Measurements from ENCODE around the gene DCST2.

The DCST2 gene

DNA sequence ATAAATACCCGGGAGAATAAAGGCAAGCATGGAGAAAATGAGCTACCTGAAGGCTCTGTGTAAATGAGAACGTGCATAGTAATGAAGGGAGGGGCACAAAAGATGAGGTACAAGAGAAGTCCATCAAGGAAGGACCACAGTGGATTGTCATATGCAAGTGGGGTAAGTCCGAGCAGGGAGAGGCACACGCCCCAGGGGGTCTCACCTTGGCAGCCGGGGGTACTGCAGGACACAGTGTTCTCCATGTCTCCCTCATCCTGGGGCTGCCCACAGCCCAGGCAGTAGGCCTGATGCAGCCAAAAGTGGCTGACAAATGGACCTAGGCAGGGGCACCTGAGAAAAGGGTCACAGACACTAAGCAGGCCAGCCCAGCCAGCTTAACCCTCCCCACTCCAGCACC lies 10.0 kb downstream of the DCST2 start:
- no peak for DNase-seq

DNA sequence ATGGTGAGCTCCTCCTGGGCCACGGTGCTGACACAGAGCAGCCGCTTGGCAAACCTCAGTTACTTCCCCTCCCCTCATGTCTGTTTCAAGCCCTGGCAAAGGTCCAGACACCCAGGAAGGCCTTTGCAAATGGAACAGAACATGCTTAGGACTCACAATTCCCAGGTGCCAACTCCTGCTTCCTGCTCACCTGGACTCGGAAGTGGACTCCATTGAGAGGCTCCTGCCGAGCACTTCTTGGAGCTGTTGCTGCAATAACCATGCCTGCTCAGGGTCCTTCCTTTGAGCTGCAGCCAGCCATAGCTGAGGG lies 10.7 kb downstream of the DCST2 start:
- no peak for DNase-seq

DNA sequence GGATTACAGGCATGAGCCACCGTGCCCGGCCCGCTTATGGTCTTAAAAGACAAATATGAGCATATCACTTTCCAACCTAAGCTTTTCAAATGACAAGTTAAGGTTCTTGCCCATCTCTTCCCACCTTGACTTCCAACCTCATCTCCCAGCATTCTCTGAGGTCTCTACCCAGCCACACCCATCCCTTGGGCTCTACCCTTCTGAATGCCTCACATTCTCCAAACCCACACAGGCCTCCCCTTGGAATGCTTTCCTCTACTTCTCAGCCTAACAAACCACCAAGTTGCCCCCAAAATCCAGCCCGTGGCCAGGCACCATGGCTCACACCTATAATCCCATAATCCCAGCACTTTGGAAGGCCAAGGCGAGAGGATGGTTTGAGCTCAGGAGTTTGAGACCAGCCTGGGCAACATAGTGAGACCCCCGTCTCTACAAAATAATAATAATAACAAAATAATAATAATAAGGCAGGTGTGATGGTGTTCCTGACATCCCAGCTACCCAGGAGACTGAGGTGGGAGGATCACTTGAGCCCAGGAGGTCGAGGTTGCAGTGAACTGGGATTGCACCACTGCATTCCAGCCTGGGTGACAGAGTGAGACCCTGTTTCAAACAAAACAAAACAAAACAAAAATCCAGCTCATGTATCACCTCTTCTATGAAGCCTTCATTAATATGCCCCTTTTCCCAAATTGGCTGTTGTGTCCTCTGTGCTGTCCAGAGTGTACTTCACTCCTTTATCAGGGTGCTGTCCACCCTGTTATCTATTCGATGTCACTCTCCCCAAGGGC lies 11.2 kb downstream of the DCST2 start:
- DNase-seq = no peak

DNA sequence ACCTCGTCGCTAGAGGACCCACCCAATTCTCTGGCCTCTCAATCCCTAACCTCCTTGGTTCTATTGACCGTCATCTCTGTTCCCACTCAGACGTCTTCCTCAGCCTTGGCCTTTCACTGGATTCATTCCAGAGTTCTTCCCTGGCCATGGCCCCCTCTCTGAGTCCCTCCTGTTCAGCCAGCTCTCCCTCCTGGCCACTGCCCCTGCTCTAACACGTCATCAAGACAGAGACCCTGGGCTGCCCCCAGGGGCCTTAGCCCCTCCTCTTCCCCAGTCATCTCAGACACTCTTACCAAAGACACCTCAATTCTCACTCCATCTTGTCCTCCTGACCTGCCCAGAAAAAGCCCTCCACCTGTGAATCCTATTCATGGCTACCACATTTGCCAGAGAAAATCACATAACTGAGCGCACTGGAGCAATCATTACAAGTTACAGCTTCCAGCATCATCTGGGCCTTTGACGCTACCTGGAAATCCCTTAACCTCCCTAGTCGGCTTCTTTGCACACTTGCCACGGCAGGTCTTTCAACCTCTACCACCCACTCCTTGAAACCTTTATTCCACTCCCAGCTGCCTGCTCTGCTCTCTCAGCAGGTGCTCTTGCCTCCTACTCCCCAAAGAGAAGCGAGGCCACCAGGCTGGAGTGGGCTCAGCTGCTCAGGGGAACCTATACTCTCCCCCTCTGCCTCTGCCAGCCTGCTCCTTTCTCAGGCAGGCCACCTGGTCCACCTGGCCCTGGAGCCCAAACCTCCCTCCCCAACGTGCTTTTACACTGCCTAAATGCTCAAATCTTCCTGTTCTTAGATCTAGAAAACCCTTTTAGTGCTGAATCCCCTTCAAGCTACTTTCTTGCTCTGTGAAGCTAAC lies 14.0 kb downstream of the DCST2 start:
- DNase-seq = peak; percentile 10

DNA sequence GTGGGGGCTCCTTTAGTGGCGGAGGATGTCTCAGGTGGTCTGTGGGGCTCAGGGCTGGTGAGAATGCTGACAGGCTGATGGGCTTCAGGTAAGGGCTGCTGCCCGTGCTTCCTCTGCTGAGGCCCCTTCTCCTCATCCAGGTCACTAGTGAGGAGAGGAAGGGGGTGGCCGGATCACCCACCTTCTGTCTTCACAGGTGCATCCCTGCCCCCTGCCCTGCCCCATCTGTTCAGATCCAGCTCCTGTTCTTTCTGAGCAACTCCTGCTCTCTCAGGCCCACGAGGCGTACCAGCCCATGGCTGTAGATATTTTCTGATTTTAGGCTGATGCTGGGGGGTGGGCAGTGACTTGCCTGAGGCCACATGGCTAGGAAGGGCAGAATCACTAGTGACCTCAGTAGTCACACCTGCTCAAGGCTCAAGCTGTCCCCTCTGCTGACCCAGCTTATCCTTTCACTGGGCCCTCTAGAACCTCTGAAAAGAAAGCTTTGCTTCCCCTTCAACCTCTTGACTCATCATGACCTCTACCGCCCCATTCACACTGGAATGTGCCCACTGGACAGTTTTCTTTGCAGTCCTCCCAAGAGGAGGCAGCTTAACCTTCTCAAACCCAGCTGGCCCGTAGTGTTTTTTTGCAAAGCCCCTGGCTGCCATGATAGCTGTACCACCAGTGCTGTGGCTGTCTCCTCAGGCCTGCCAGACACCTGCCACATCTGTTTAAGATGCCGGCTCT lies 14.8 kb downstream of the DCST2 start:
- DNase-seq = no peak

DNA sequence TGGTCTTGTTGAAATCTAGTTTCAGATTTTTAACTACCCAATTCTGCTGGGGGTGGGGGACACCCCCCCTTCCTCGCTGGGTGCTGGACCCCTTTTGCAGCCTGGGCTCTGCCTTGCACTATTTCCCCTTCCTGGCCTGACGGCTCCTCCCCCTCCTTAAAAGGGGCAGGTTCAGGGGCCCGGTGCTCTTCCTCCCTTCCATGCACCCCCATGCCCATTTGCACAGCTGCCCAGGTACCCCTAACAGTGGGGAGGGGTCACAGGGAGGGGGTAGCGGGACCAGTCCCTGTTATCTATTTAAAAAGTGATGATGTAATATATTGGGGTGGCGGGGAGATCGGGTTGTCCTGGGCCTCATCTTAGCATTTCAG lies 15.7 kb downstream of the DCST2 start:
- no peak for DNase-seq

DNA sequence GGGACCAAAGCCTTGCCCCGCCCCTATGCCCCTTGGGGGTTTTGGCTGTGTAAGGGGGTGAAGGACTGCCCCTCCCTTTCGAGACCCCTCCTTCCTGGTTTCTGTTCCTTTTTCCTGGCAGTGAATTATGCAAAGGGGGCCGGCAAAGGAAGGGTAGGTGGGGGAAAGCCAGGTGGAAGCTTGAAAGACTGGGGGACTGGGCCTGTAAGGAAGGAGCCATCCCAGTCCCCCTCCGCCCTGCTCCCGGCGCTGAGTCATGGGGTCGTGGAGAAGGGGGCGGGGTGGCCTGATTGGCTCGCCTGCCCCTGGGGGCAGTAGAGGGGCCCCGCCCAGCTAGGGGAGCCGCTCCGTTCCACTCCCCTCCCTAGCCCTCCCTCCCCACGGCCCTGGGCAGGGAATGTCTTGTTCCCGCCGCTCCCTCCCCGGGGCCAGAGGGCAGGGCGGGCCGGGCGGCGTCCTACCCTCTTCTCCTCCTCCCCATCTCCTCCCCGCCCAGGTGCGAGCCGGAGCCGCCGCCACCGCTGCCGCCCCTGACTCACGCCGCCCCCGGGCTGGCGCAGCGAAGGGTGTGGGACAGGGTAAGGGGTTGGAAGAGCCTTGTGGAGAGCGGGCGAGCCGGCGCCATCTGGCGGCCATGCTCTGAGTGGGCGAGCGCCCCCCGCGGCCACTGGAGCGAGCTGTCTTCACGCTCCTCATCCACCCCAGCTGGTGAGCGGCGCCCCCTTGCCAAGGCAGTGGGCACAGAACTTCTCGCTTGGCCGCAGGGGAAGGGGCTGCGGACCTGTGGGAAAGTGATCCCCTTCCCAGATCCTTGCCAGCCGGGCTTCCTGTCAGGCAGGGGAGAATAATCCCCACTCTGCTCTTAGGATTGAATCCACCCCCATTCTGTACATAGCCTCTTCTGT lies 16.3 kb downstream of the DCST2 start:
- peak; percentile 62 for DNase-seq

DNA sequence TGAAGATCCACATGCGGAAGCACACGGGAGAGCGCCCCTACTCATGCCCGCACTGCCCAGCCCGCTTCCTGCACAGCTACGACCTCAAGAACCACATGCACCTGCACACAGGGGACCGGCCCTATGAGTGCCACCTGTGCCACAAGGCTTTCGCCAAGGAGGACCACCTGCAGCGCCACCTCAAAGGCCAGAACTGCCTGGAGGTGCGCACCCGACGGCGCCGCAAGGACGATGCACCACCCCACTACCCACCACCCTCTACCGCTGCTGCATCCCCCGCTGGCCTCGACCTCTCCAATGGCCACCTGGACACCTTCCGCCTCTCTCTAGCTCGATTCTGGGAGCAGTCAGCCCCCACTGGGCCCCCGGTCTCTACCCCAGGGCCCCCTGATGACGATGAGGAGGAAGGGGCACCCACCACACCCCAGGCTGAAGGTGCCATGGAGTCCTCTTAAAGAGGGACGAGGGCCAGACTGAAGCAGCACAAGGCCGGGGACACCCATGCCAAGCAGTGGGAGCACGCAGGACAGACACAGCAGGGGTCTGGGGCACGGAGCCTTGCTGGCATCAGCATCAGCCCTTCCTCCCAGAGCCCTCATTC lies 17.2 kb downstream of the DCST2 start:
- no peak for DNase-seq

DNA sequence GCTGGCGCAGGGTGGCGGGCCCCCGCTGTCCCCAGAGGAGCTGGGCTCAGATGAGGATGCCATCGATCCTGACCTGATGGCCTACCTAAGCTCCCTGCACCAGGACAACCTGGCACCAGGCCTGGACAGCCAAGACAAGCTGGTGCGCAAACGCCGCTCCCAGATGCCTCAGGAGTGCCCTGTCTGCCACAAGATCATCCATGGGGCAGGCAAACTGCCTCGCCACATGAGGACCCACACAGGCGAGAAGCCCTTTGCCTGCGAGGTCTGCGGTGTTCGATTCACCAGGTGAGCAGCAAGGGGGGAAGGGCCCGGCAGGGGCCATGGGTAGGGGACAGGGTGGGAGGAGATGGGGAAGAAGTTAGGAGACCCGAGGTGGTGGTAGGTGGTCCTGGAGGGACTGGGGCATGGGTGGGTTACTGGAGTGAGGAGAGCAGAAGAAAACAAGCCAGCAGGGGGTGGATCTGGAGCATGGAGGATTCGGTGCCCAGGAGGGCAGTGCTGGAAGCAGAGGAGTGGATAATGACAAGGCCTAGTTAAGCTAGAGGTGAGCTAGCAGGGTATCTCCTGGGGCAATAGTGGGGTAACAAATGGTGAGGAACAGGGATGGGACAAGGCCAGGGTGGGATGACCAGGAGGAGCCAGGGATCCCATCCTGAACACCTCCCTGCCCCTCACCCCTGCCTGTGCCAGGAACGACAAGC lies 17.9 kb downstream of the DCST2 start:
- no peak for DNase-seq

DNA sequence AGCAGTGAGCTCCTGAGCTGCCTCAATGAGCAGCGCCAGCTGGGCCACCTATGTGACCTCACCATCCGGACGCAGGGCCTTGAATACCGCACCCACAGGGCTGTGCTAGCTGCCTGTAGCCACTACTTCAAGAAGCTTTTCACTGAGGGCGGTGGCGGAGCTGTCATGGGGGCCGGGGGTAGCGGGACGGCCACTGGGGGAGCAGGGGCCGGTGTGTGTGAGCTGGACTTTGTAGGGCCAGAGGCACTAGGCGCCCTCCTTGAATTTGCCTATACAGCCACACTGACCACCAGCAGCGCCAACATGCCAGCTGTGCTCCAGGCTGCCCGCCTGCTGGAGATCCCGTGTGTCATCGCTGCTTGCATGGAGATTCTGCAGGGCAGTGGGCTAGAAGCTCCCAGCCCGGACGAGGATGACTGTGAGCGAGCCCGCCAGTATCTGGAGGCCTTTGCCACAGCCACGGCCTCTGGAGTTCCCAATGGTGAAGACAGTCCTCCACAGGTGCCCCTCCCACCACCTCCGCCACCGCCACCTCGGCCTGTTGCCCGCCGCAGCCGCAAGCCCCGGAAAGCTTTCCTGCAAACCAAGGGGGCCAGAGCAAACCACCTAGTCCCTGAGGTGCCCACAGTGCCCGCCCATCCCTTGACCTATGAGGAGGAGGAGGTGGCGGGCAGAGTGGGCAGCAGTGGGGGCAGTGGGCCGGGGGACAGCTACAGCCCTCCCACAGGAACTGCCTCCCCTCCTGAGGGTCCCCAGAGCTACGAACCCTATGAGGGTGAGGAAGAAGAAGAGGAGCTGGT lies 18.7 kb downstream of the DCST2 start:
- no peak for DNase-seq

DNA sequence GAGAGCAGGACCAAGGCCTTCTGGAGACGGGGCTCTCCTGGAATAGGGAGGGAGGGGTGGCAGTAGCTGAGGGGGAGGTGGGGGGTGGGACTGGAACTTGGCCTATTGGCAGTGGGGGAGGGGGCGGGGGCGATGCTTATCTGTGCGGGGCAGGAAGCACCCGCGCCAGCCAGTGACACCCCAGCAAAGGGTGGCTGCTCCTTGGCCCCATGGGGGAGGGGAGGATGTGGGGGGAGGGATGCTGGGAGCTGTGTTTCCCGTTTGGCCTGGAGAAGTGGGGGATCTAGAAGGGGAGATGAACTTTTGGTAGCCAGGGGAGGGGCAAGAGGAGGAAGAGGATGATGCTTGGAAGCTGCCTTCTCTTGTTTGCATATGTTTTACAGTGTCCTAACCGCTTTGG lies 19.9 kb downstream of the DCST2 start:
- DNase-seq = no peak

DNA sequence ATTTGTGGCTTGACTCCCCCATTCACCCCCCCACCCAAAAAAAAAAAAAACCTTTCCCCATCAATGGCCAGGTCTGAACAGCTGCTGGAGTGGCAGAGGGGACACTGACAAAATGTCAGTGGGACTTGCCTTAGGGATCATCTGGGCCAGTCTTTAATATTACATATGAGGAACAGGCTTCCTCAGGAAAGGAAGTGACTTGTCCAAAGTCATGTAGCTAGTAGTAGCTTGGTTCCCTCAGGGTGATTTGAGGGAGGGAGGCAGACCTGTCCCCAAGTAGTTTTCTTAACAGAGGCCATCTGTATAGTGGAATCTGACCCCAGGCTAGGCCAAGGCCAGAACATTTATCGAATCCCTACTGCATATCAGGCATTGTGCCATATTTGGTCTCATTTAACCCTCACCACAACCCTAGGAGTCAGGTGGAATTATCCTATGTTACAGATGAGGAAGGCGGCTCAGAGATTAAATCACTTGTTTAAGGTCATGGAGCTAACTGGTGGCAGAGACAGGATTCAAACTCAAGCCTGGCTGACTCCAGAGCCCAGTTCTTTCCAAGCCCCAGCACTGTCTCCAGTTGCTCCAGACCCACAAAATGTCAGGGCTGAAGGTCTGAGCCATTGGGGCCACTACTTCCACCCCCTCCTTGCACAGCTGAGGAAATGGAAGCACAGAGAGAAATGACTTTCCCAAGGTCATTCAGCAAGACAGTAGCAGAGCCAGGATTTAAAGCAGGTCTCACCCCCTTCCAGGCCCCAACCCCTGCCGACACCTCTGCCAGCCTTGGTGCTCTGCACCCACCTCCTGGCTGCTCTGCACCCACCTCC lies 20.6 kb downstream of the DCST2 start:
- no peak for DNase-seq

DNA sequence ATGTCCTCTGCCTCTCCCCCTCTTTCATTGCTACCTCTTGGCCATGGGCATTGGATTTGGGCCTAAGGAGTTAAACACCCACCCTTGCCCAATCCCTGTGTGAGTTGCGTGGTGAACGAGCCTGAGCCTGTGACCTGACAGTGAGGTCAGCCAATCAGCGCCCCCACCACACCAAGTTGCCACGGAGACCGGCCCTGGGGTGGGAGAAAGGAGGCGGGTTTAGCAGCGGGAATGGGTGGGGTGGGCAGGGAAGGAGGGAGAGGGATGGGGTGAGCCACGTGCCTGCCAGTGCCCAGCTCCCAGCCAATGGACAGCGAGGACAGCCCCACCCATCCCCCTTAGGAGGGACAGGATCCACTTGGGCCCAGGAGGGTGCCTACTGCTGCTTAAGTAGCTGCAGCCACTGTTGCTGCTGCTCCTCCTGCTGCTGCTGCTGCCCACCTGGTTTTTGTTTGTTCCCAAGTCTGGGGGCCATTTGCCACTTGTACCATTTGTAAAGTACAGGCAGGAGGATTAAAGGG lies 21.5 kb downstream of the DCST2 start:
- DNase-seq = peak; percentile 73

DNA sequence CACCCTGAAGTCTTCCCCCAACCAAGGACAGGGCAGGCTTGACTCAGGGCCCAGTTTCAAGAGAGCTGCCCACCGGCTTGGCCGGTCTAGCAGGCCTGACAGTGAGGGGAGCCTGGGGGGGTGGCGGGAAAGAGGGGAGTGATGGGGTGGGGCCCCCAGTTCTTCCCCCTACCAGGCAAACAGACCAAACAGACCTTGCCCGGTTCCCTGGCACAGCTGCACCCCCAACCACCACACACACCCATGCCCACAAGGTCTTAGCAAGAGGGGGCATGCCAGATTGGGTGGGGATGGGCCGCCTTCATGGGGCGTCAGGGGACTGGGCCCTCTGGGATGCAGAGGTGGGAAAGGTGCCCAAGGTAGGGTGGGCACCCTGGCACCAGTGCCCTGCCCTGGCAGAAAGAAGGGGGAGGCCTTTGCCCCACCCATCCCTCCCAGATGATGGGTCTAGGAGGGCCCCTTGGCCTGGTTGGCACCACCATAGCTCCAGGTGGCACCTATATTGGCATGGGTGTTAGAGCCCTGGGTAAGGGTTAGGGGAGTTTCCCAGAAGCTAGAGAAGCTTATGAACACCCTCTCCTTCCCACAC lies 22.1 kb downstream of the DCST2 start:
- no peak for DNase-seq

DNA sequence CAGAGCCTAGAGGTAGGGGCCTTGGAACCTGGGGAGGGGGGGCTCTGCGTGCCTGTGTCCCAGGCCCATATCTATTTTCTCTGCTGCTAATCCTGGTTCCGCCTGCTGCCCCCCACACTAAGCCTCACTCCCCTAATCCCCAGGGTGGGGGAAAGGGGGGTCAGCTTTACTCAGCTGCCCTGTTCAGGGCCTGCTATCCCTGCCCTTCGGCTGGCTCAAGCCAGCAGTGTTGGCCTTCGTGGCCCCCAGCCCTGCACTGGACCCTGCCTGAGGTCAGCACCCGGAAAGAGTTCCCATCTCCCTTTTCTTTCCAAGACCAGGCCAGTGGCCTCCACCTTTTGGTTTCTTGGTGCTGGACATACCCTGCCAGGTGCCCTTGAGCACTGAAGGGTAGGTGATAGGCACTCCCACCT lies 22.6 kb downstream of the DCST2 start:
- DNase-seq = no peak

DNA sequence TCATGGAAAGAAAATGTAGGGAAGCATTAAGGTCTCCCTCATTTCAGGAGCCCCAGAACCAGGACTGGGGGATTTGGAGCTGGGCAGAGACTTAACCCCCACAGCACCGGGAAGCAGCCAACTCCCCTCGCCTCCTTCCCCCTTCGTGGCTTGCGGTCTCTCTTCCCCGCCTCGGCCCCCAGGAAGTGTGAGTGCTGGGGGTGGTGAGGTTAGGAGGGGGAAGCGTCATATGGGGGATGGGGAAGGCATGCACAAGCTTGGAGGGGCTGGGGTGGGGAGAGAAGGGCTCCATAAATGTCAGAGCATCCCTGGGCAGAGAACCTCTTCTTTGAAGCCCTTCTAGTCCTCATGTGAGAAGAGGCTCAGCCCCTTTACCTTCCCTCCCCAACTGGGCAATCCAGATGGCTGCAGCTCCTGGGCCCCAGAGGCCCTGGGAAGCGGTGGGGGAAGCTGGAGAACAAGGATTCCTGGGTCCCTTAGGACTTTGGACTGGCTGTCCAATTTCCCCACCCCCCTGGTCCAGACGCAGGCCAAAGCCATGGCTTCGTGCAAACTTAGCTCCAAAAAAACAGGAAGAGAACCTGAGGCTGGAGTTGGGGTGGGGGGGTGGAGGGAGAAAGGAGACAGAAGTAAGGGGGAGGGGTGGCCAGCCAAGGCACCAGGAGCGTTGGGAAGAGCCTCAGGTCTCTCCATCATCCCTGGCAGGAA lies 23.2 kb downstream of the DCST2 start:
- DNase-seq = no peak

DNA sequence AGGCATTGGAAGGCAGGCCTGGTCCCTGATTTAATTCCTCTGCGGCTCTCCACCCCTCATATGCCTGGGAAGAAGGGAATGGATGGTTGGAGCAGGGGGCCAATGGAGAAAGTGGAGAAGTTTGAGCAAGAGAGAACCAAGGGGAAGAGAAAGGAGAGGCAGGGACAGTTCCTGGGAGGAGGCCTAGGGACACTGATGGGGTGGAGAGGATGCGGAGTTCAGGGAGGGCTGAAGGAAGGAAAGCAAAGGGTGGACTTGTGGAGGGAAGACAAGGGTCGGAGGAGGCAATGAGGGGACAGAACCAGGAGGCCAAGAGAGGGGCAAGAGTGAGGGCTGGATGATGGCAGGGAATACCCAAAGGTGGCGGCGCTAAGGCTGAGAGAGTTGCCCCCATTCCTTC lies 23.8 kb downstream of the DCST2 start:
- no peak for DNase-seq

DNA sequence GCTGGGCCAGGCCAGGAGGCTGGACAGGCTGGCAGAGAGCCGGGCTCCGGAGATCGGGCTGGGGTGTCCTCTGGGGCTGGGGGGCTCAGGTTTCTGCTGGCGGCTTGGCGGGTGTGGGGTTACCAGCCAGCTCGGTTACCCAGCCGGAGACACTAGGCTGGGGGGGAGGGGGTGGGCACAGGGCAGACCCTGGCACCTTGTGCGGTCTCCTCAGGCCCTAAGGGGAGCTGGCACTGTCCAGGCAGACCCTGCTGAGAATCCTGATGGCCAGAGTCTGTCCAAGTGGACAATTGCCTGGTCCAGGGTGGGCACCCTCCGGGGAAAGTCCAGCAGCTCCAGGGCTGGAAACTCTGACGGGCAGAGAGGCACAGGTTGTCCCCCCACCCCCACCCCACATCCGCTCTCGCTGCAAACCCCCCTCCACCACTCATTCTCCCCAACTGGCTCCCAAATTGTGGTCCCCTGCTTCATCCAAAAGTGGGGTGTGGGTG lies 24.3 kb downstream of the DCST2 start:
- DNase-seq = no peak
